Body of pancreas (tissue), 4 donors: ENCODE data around the gene MSI2.

Source experiments
- POLR2A ChIP-seq, 3 donors: fragments of 450-650 bp; IDR thresholded peaks; one replicate each; pipeline ENCODE4 v1.6.1; 2016; ENCODE audit warnings: antibody characterized with exemption in 3 of 3, mild to moderate bottlenecking in 2 of 3
- TF ChIP-seq, protein P1 (sequence below), 7 experiments: fragments of 450-650 bp in 4 of 7; fragments of 200-600 bp in 3 of 7; sonication (generic) in 3 of 7; IDR thresholded peaks; one replicate each; pipeline ENCODE4 v1.5.1; 2016 to 2019; ENCODE audit warnings: antibody characterized with exemption in 7 of 7

DNA sequence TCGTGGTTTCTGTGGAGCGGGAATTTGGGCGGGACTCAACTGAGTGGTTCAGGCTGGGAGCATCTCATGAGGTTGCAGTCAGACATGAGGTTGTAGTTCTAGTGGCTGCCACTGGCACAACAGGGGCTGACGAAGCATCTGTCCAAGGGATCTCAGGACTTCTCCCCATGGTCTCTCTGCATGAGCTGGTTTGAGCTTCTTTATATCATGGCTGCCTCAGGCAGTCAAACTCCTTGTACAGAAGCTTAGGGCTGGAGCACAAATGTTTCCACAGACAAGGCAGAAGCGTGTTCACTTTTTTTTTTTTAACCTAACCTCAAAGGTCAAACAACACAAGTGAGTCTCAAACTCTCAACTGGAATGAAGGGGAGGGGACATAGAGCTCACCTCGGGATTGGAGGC is 243.3 kb downstream of the MSI2 start:
- TF ChIP-seq, protein P1, sequence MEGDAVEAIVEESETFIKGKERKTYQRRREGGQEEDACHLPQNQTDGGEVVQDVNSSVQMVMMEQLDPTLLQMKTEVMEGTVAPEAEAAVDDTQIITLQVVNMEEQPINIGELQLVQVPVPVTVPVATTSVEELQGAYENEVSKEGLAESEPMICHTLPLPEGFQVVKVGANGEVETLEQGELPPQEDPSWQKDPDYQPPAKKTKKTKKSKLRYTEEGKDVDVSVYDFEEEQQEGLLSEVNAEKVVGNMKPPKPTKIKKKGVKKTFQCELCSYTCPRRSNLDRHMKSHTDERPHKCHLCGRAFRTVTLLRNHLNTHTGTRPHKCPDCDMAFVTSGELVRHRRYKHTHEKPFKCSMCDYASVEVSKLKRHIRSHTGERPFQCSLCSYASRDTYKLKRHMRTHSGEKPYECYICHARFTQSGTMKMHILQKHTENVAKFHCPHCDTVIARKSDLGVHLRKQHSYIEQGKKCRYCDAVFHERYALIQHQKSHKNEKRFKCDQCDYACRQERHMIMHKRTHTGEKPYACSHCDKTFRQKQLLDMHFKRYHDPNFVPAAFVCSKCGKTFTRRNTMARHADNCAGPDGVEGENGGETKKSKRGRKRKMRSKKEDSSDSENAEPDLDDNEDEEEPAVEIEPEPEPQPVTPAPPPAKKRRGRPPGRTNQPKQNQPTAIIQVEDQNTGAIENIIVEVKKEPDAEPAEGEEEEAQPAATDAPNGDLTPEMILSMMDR (IDR thresholded peaks at IDR 0.05) = no peak
- no peak for TF ChIP-seq POLR2A (IDR thresholded peaks at IDR 0.05)
